HCT116 (cell line): ENCODE data around the gene CYBB. TPM values are rescaled to one million over a fixed set of nuclear protein-coding genes. Genes with fewer than 3 reads are reported as not detected.

Source experiments
- ATAC-seq: fragments of 200-7000 bp; cut with Tn5 transposase; 2 replicates; pipeline ENCODE4 v1.9.1; 2020; ENCODE audit warnings: mild to moderate bottlenecking, moderate library complexity
- BruUV-seq: library from RNA; stranded (reverse); fragments of 400-500 nt; replicated peaks from 2 replicates; lab custom pipeline; 2021; lab: Mats Ljungman, UMichigan
- CTCF ChIA-PET: fragments of 300-600 bp; sonication (Branson Sonifier 250); formaldehyde crosslinking; loops from one replicate; lab custom pipeline; 2021; ENCODE audit warnings: antibody characterized with exemption; lab: Charles Lee
- POLR2A ChIA-PET: fragments of 300-600, 350-600 bp; sonication (Branson Sonifier 250); formaldehyde crosslinking; loops from one replicate; lab custom pipeline; 2021; ENCODE audit warnings: antibody characterized with exemption; lab: Charles Lee
- RAD21 ChIA-PET, 2 experiments: fragments of 300-600 bp; sonication (Branson Sonifier 250); formaldehyde crosslinking; loops; one replicate each; lab custom pipeline; 2023; ENCODE audit warnings: low total read pairs in 2 of 2; ENCODE audit not compliant: uncharacterized antibody in 2 of 2, unreplicated experiment in 2 of 2, low non-redundant PET in 1 of 2; lab: Charles Lee
- DNase-seq: peaks from one replicate; pipeline ENCODE4 v3.0.0-alpha.2; 2010; ENCODE audit warnings: low read depth, low spot score
- H2AFZ ChIP-seq: fragments of 200-600 bp; shearing (Covaris generic), sonication (generic); 2 replicates; pipeline ENCODE4 v1.6.1; 2017; ENCODE audit warnings: low read depth, mixed run types, mixed read lengths, antibody characterized with exemption, low read length; ENCODE audit not compliant: poor library complexity, severe bottlenecking
- H3K27ac ChIP-seq: 2 replicates; pipeline ENCODE4 v1.5.1; 2012; ENCODE audit warnings: low read depth, low read length
- H3K27me3 ChIP-seq: fragments of 200-600 bp; sonication (generic); 2 replicates; pipeline ENCODE4 v1.6.1; 2016; ENCODE audit warnings: mixed run types, low read length, mixed read lengths; ENCODE audit not compliant: insufficient read depth
- H3K36me3 ChIP-seq, 2 experiments: fragments of 200-500 bp in 1 of 2; fragments of 200-600 bp in 1 of 2; sonication (Bioruptor generic) in 1 of 2; sonication (generic) in 1 of 2; 2 replicates each; pipeline versions ENCODE4 v1.5.1 to v1.6.1; 2014 to 2016; ENCODE audit warnings: low read length in 2 of 2, inconsistent platforms in 1 of 2, mixed read lengths in 1 of 2, mixed run types in 1 of 2; ENCODE audit not compliant: insufficient read depth in 2 of 2, control insufficient read depth in 1 of 2
- H3K4me1 ChIP-seq, 2 experiments: fragments of 200-600 bp in 1 of 2; sonication (generic) in 1 of 2; 2 replicates each; pipeline versions ENCODE4 v1.5.1 to v1.6.1; 2012 to 2017; ENCODE audit warnings: low read length in 2 of 2, inconsistent platforms in 1 of 2, mild to moderate bottlenecking in 1 of 2, mixed read lengths in 1 of 2, mixed run types in 1 of 2, moderate library complexity in 1 of 2; ENCODE audit not compliant: insufficient read depth in 2 of 2, control insufficient read depth in 1 of 2
- H3K4me2 ChIP-seq: fragments of 200-600 bp; sonication (generic); 2 replicates; pipeline ENCODE4 v1.6.1; 2017; ENCODE audit warnings: mixed run types, low read length, mixed read lengths
- H3K4me3 ChIP-seq, 2 experiments: fragments of 200-600 bp in 1 of 2; sonication (generic) in 1 of 2; replicated peaks in 1 of 2; 2 replicates each; pipeline ENCODE4 v1.5.1; 2011 to 2016; ENCODE audit warnings: low read length in 2 of 2, control low read depth in 1 of 2, low read depth in 1 of 2, mild to moderate bottlenecking in 1 of 2, mixed read lengths in 1 of 2, mixed run types in 1 of 2
- H3K79me2 ChIP-seq: fragments of 200-600 bp; sonication (generic); 2 replicates; pipeline ENCODE4 v1.6.1; 2017; ENCODE audit warnings: mild to moderate bottlenecking, mixed run types, low read length, moderate library complexity, mixed read lengths; ENCODE audit not compliant: insufficient read depth
- H3K9ac ChIP-seq: fragments of 200-600 bp; sonication (generic); 2 replicates; pipeline ENCODE4 v1.6.1; 2016; ENCODE audit warnings: low read length, mixed read lengths
- H3K9me2 ChIP-seq: fragments of 200-600 bp; sonication (generic), shearing (Covaris generic); 2 replicates; pipeline ENCODE4 v1.6.1; 2017; ENCODE audit warnings: mixed run types, mild to moderate bottlenecking, moderate library complexity; ENCODE audit not compliant: insufficient read depth
- H3K9me3 ChIP-seq, 2 experiments: fragments of 200-500 bp in 1 of 2; fragments of 200-600 bp in 1 of 2; sonication (Bioruptor generic) in 1 of 2; sonication (generic) in 1 of 2; 2 replicates each; pipeline ENCODE4 v1.6.1; 2014 to 2017; ENCODE audit warnings: low read length in 2 of 2, mixed read lengths in 2 of 2, inconsistent platforms in 1 of 2, low read depth in 1 of 2, mild to moderate bottlenecking in 1 of 2, mixed run types in 1 of 2, moderate library complexity in 1 of 2; ENCODE audit not compliant: control insufficient read depth in 1 of 2, insufficient read depth in 1 of 2
- H4K20me1 ChIP-seq: fragments of 200-600 bp; sonication (generic), shearing (Covaris generic); 2 replicates; pipeline ENCODE4 v1.6.1; 2017; ENCODE audit warnings: mixed run types, mild to moderate bottlenecking, moderate library complexity; ENCODE audit not compliant: insufficient read depth
- ATF3 ChIP-seq: IDR thresholded peaks from 2 replicates; pipeline ENCODE4 v1.6.1; 2012
- CEBPB ChIP-seq: IDR thresholded peaks from 2 replicates; pipeline ENCODE4 v1.6.1; 2012; ENCODE audit warnings: low read depth
- CTCF ChIP-seq, 3 experiments: fragments of 200-600 bp in 1 of 3; sonication (generic) in 1 of 3; IDR thresholded peaks in 2 of 3; conservative IDR thresholded peaks in 1 of 3; 2 replicates each; pipeline ENCODE4 v1.5.1; 2012 to 2017; ENCODE audit warnings: low read depth in 2 of 3, low read length in 2 of 3, antibody characterized with exemption in 1 of 3, borderline replicate concordance in 1 of 3, control low read depth in 1 of 3, mild to moderate bottlenecking in 1 of 3, mixed read lengths in 1 of 3, mixed run types in 1 of 3, moderate library complexity in 1 of 3; ENCODE audit not compliant: insufficient read depth in 1 of 3
- ELF1 ChIP-seq: IDR thresholded peaks from 2 replicates; pipeline ENCODE4 v1.6.1; 2012; ENCODE audit warnings: low read depth, borderline replicate concordance
- EZH2 ChIP-seq: fragments of 200-600 bp; sonication (generic); IDR thresholded peaks from 2 replicates; pipeline ENCODE4 v1.6.1; 2017; ENCODE audit warnings: antibody characterized with exemption, mixed run types
- FOSL1 ChIP-seq: IDR thresholded peaks from 2 replicates; pipeline ENCODE4 v1.6.1; 2012; ENCODE audit warnings: low read depth
- POLR2A ChIP-seq: IDR thresholded peaks from 2 replicates; pipeline ENCODE4 v1.7.0; 2011; ENCODE audit warnings: borderline replicate concordance; ENCODE audit not compliant: insufficient read depth, insufficient read length; ENCODE audit errors: extremely low read depth
- POLR2AphosphoS5 ChIP-seq: IDR thresholded peaks from 2 replicates; pipeline ENCODE4 v1.6.1; 2011; ENCODE audit warnings: mild to moderate bottlenecking, low read depth, low read length, moderate library complexity
- RAD21 ChIP-seq: IDR thresholded peaks from 2 replicates; pipeline ENCODE4 v1.6.1; 2012; ENCODE audit warnings: low read depth, mild to moderate bottlenecking
- REST ChIP-seq: IDR thresholded peaks from 2 replicates; pipeline ENCODE4 v1.6.1; 2012; ENCODE audit warnings: low read depth
- SP1 ChIP-seq: IDR thresholded peaks from 2 replicates; pipeline ENCODE4 v1.6.1; 2012; ENCODE audit warnings: low read depth
- ZFX ChIP-seq: fragments of 450-650 bp; IDR thresholded peaks from 2 replicates; pipeline ENCODE4 v1.6.1; 2017
- intact Hi-C: fragments of 100-400 bp; cut with micrococcal nuclease; formaldehyde crosslinking; loops from 2 replicates; pipeline ENCODE4 v1.10.0; 2022
- total RNA-seq: library from RNA; stranded (reverse); gene quantifications from one replicate; pipeline ENCODE4 v1.2.1, GENCODE V29; 2021; ENCODE audit not compliant: unreplicated experiment
- TF ChIP-seq, protein P1 (sequence below): IDR thresholded peaks from 2 replicates; pipeline ENCODE4 v1.6.1; 2012
- TF ChIP-seq, protein P2 (sequence below): IDR thresholded peaks from 2 replicates; pipeline ENCODE4 v1.6.1; 2011; ENCODE audit warnings: mild to moderate bottlenecking, low read length, moderate library complexity; ENCODE audit not compliant: insufficient replicate concordance; ENCODE audit errors: extremely low read depth

CYBB gene
- total RNA-seq, 1 experiment from 2014 or later: 0.59 TPM

DNA sequence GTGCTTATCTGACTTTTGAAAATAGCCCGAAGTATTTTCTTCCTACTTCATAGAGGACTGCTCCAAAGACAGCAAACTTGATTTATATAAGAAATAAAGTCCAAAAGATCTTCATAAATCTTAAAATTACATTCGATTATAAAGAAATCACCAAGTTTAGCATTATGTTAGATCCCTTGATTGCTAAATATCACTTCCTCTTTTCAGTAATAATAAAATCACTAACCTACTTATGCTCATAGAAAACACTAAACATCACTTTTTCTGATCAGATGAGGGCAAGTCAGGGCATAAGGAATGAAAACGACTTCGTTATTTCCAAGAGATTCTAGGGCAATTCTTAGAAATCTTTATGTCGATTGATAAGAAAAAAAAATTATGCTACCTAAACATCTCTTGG is 35.5 kb downstream of the CYBB start:
- intact Hi-C loops: no loop called here
- Histone ChIP-seq H3K9me3 (no peaks in the 10 kb centered on the region), H3K27me3 (no peaks in the 10 kb centered on the region), H4K20me1 (no peaks in the 10 kb centered on the region), H3K4me2 (no peak overlapping the region), H3K9ac (no peak overlapping the region), H3K27ac (no peak overlapping the region), H3K9me2 (no peaks in the 10 kb centered on the region), H3K36me3 (no peaks in the 10 kb centered on the region), H2AFZ (no peak overlapping the region), H3K4me1 (no peaks in the 10 kb centered on the region), H3K79me2 (no peaks in the 10 kb centered on the region), H3K4me3 (no peak overlapping the region)
- TF ChIP-seq ZFX (no peak), POLR2A (no peak), POLR2AphosphoS5 (no peak), CTCF (IDR thresholded peaks at IDR 0.05 in 2 of 3, conservative IDR thresholded peaks at IDR 0.05 in 1 of 3; ENCODE audit: borderline replicate concordance in 1 of 3, insufficient read depth in 1 of 3, low read depth in 2 of 3, low read length in 2 of 3) (no peak), REST (no peak), ATF3 (no peak), FOSL1 (no peak), ELF1 (no peak), CEBPB (no peak), RAD21 (no peak), EZH2 (no peak), SP1 (no peak)
- TF ChIP-seq, protein P1, sequence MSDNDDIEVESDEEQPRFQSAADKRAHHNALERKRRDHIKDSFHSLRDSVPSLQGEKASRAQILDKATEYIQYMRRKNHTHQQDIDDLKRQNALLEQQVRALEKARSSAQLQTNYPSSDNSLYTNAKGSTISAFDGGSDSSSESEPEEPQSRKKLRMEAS: no peak
- TF ChIP-seq, protein P2, sequence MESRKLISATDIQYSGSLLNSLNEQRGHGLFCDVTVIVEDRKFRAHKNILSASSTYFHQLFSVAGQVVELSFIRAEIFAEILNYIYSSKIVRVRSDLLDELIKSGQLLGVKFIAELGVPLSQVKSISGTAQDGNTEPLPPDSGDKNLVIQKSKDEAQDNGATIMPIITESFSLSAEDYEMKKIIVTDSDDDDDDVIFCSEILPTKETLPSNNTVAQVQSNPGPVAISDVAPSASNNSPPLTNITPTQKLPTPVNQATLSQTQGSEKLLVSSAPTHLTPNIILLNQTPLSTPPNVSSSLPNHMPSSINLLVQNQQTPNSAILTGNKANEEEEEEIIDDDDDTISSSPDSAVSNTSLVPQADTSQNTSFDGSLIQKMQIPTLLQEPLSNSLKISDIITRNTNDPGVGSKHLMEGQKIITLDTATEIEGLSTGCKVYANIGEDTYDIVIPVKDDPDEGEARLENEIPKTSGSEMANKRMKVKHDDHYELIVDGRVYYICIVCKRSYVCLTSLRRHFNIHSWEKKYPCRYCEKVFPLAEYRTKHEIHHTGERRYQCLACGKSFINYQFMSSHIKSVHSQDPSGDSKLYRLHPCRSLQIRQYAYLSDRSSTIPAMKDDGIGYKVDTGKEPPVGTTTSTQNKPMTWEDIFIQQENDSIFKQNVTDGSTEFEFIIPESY: no peak
- no peak for DNase-seq
- RAD21 ChIA-PET: no interaction called here
- POLR2A ChIA-PET: no interaction called here
- BruUV-seq: no TSS peak
- CTCF ChIA-PET: no interaction called here
- no peak for ATAC-seq
